OCI-LY1 (cell line): ENCODE results near the gene PI4KA.
"Not testable (repeated sequence)": the region's sequence is repeated elsewhere in the genome, so short reads cannot be mapped to it uniquely, and the experiment has no call there.

Experiments
- H2AFZ ChIP-seq: fragments of 200-600 bp; sonication (generic), shearing (Covaris generic); 2 replicates; pipeline ENCODE4 v1.6.0; 2014; ENCODE audit warnings: antibody characterized with exemption, mild to moderate bottlenecking, low read length
- H3F3A ChIP-seq: fragments of 200-600 bp; sonication (generic), shearing (Covaris generic); 2 replicates; pipeline ENCODE4 v1.6.0; 2014; ENCODE audit warnings: mild to moderate bottlenecking, antibody characterized with exemption, low read length, moderate library complexity; ENCODE audit not compliant: insufficient read depth
- H3K27ac ChIP-seq: fragments of 200-600 bp; sonication (generic); 2 replicates; pipeline ENCODE4 v1.5.1; 2014; ENCODE audit warnings: low read length, mixed run types, mild to moderate bottlenecking, low read depth; ENCODE audit not compliant: poor library complexity, severe bottlenecking
- H3K27me3 ChIP-seq: fragments of 200-600 bp; sonication (generic); 2 replicates; pipeline ENCODE4 v1.6.0; 2014; ENCODE audit warnings: antibody characterized with exemption, mild to moderate bottlenecking, low read length, moderate library complexity; ENCODE audit not compliant: insufficient read depth
- H3K36me3 ChIP-seq: fragments of 200-600 bp; sonication (generic); 2 replicates; pipeline ENCODE4 v1.6.1; 2014; ENCODE audit warnings: mild to moderate bottlenecking, antibody characterized with exemption, low read length, moderate library complexity, mixed read lengths; ENCODE audit not compliant: insufficient read depth
- H3K4me1 ChIP-seq: fragments of 200-600 bp; sonication (generic); 2 replicates; pipeline ENCODE4 v1.5.1; 2014; ENCODE audit warnings: mild to moderate bottlenecking, low read length, moderate library complexity; ENCODE audit not compliant: insufficient read depth, severe bottlenecking
- H3K4me2 ChIP-seq: fragments of 200-600 bp; sonication (generic), shearing (Covaris generic); 2 replicates; pipeline ENCODE4 v1.6.1; 2014; ENCODE audit warnings: low read length
- H3K4me3 ChIP-seq: fragments of 200-600 bp; sonication (generic); 2 replicates; pipeline ENCODE4 v1.5.1; 2014; ENCODE audit warnings: low read length, low read depth, mild to moderate bottlenecking, mixed read lengths; ENCODE audit not compliant: poor library complexity, severe bottlenecking
- H3K79me2 ChIP-seq: fragments of 200-600 bp; shearing (Covaris generic); 2 replicates; pipeline ENCODE4 v1.6.1; 2016; ENCODE audit warnings: mixed run types, low read length, mixed read lengths; ENCODE audit not compliant: insufficient read depth
- H3K9ac ChIP-seq: fragments of 200-600 bp; sonication (generic), shearing (Covaris generic); 2 replicates; pipeline ENCODE4 v1.6.1; 2014; ENCODE audit warnings: mild to moderate bottlenecking, low read length, mixed read lengths
- H3K9me2 ChIP-seq: fragments of 200-600 bp; sonication (generic), shearing (Covaris generic); 2 replicates; pipeline ENCODE4 v1.6.1; 2014; ENCODE audit warnings: low read depth, mild to moderate bottlenecking, low read length, mixed read lengths
- H3K9me3 ChIP-seq: fragments of 200-600 bp; shearing (Covaris generic); 2 replicates; pipeline ENCODE4 v1.6.1; 2014; ENCODE audit warnings: low read length, mixed read lengths
- H4K20me1 ChIP-seq: fragments of 200-600 bp; sonication (generic), shearing (Covaris generic); 2 replicates; pipeline ENCODE4 v1.6.0; 2016; ENCODE audit warnings: mild to moderate bottlenecking, low read length; ENCODE audit not compliant: insufficient read depth
- CTCF ChIP-seq: fragments of 200-600 bp; sonication (generic), shearing (Covaris generic); IDR thresholded peaks from 2 replicates; pipeline ENCODE4 v1.5.1; 2017; ENCODE audit warnings: mild to moderate bottlenecking, antibody characterized with exemption, low read length, moderate library complexity, mixed read lengths
- EZH2 ChIP-seq: fragments of 200-600 bp; sonication (generic), shearing (Covaris generic); IDR thresholded peaks from 2 replicates; pipeline ENCODE4 v1.8.0; 2017; ENCODE audit warnings: borderline replicate concordance, mixed run types, mild to moderate bottlenecking, antibody characterized with exemption, low read length, moderate library complexity, mixed read lengths

PI4KA gene

GRCh38 chr22:20843501-20843900, 15.1 kb downstream of the PI4KA start:
- no peak overlapping the region for H3K27ac ChIP-seq
- H3K4me2 ChIP-seq: no peak overlapping the region
- no peaks in the 10 kb centered on the region for H3K9me2 ChIP-seq
- no peaks in the 10 kb centered on the region for H3K36me3 ChIP-seq
- H3K9me3 ChIP-seq: no peaks in the 10 kb centered on the region
- H3K9ac ChIP-seq: no peak overlapping the region
- no peaks in the 10 kb centered on the region for H4K20me1 ChIP-seq
- H3K4me3 ChIP-seq: no peak overlapping the region
- H2AFZ ChIP-seq: no peak overlapping the region
- H3K79me2 ChIP-seq: peaks cover 65% of the 10 kb centered on the region
- H3F3A ChIP-seq: no peaks in the 10 kb centered on the region
- TF ChIP-seq CTCF (no peak), EZH2 (no peak)
- no peaks in the 10 kb centered on the region for H3K27me3 ChIP-seq
- peaks cover 7% of the 10 kb centered on the region for H3K4me1 ChIP-seq

GRCh38 chr22:20840646-20841371, 17.8 kb downstream of the PI4KA start:
- Histone ChIP-seq H3K4me2 (no peak overlapping the region), H2AFZ (no peak overlapping the region), H4K20me1 (no peaks in the 10 kb centered on the region), H3K9me3 (no peaks in the 10 kb centered on the region), H3K9me2 (no peaks in the 10 kb centered on the region), H3K9ac (no peak overlapping the region), H3K79me2 (peaks cover 61% of the 10 kb centered on the region), H3K27ac (no peak overlapping the region), H3K4me1 (peaks cover 7% of the 10 kb centered on the region), H3K4me3 (no peak overlapping the region), H3F3A (no peaks in the 10 kb centered on the region), H3K36me3 (no peaks in the 10 kb centered on the region), H3K27me3 (no peaks in the 10 kb centered on the region)
- no peak for TF ChIP-seq CTCF
- TF ChIP-seq EZH2: no peak

DNA sequence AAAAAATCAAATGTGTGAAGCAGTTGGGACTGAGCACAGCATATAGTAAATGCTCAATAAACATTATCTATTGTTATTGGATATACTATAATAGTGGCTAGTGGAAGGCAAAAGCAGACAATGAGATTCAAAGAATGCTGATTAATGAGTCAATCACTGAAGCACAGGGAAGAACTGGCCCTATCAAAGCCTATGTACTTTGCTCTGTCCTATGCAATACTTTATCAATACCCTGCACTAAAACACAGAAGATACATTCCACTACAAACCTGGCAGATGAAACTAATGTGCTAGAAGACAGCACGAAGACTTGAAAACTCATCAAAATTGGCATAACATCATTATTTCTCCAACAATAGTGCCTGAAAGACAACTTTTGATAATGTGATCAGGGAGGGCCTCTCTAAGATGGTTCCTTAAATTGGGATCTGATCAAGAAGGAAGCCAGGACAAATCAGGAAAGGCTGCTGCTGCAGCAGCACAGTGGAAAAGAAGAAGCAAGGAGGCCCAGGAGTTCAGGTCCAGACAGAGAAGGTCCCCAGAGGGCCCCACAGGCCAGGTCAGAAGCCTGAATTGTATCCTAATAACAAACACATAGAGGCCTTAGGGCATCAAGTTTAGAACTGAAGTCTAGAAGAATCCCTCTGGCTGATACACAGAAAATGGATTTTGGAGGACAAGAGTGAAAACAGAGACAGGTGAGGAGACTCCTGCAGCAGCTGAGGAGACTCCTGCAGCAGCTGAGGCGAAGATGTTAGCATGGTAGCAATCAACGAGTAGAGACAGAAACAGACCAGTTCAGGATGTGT, 18.6 kb downstream of the PI4KA start:
- Histone ChIP-seq H3K9ac (no peak overlapping the region), H3K9me2 (no peaks in the 10 kb centered on the region), H3K4me2 (no peak overlapping the region), H3K79me2 (peaks cover 54% of the 10 kb centered on the region), H4K20me1 (no peaks in the 10 kb centered on the region), H3K9me3 (no peaks in the 10 kb centered on the region), H3K4me1 (peaks cover 7% of the 10 kb centered on the region), H3K4me3 (no peak overlapping the region), H2AFZ (no peak overlapping the region), H3K27me3 (no peaks in the 10 kb centered on the region), H3K27ac (no peak overlapping the region), H3F3A (no peaks in the 10 kb centered on the region), H3K36me3 (peaks cover 3% of the 10 kb centered on the region; the same call in 1 of the 2 replicates)
- no peak for TF ChIP-seq CTCF
- TF ChIP-seq EZH2: no peak

GRCh38 chr22:20839354-20839753, 19.3 kb downstream of the PI4KA start:
- not testable (repeated sequence) for H4K20me1 ChIP-seq, H3K4me1 ChIP-seq, H3K9ac ChIP-seq, H3K9me2 ChIP-seq, H3K4me3 ChIP-seq, H2AFZ ChIP-seq, H3F3A ChIP-seq, H3K9me3 ChIP-seq, H3K27me3 ChIP-seq, H3K4me2 ChIP-seq, H3K36me3 ChIP-seq, H3K27ac ChIP-seq
- H3K79me2 ChIP-seq: peaks cover 52% of the 10 kb centered on the region
